ENCODE measurements around the gene CCDC191.

DNA sequence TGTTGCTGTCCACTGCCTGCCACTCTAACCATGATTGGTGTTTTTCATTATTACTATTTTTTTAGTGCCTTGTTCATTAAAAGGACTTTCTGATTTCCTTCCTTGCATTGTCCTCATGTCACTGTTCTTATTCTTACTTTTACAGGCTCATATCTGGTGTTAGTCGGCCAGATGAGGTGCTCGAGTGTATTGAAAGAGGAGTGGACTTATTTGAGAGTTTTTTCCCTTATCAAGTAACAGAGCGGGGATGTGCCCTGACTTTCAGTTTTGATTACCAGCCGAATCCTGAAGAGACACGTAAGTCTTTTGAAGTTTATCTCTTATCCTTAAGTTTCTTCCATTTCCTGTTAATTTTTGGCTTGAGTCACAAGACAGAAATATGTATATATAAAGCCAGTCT, 23.4 kb upstream of the CCDC191 start:
- TF ChIP-seq, protein P1, sequence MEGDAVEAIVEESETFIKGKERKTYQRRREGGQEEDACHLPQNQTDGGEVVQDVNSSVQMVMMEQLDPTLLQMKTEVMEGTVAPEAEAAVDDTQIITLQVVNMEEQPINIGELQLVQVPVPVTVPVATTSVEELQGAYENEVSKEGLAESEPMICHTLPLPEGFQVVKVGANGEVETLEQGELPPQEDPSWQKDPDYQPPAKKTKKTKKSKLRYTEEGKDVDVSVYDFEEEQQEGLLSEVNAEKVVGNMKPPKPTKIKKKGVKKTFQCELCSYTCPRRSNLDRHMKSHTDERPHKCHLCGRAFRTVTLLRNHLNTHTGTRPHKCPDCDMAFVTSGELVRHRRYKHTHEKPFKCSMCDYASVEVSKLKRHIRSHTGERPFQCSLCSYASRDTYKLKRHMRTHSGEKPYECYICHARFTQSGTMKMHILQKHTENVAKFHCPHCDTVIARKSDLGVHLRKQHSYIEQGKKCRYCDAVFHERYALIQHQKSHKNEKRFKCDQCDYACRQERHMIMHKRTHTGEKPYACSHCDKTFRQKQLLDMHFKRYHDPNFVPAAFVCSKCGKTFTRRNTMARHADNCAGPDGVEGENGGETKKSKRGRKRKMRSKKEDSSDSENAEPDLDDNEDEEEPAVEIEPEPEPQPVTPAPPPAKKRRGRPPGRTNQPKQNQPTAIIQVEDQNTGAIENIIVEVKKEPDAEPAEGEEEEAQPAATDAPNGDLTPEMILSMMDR (IDR thresholded peaks at IDR 0.05), result no peak
- no peak for TF ChIP-seq POLR2A (IDR thresholded peaks at IDR 0.05; ENCODE audit: low read depth)

All from esophagus muscularis mucosa (tissue), 3 donors.